Ishikawa (cell line): ENCODE measurements around the gene TMEM52.

Experiments
- CEBPB ChIP-seq: IDR thresholded peaks from 2 replicates; pipeline ENCODE4 v1.6.1; 2012
- CREB1 ChIP-seq: IDR thresholded peaks from 2 replicates; pipeline ENCODE4 v1.6.1; 2012; ENCODE audit warnings: low read depth
- EGR1 ChIP-seq: IDR thresholded peaks from 2 replicates; pipeline ENCODE4 v1.6.1; 2012
- EP300 ChIP-seq: IDR thresholded peaks from 2 replicates; pipeline ENCODE4 v1.6.1; 2012; ENCODE audit warnings: borderline replicate concordance
- FOXM1 ChIP-seq: IDR thresholded peaks from 2 replicates; pipeline ENCODE4 v1.6.1; 2012; ENCODE audit warnings: low read depth, borderline replicate concordance
- MAX ChIP-seq: IDR thresholded peaks from 2 replicates; pipeline ENCODE4 v1.6.1; 2012
- NFIC ChIP-seq: IDR thresholded peaks from 2 replicates; pipeline ENCODE4 v1.6.1; 2012
- RAD21 ChIP-seq: IDR thresholded peaks from 2 replicates; pipeline ENCODE4 v1.6.1; 2012; ENCODE audit warnings: low read depth
- REST ChIP-seq: IDR thresholded peaks from 2 replicates; pipeline ENCODE4 v1.6.1; 2012; ENCODE audit warnings: low read depth, mild to moderate bottlenecking
- TAF1 ChIP-seq: IDR thresholded peaks from 2 replicates; pipeline ENCODE4 v1.6.1; 2012; ENCODE audit warnings: low read depth, mild to moderate bottlenecking
- TCF12 ChIP-seq: IDR thresholded peaks from 2 replicates; pipeline ENCODE4 v1.6.1; 2012; ENCODE audit warnings: low read depth
- TEAD4 ChIP-seq: IDR thresholded peaks from 2 replicates; pipeline ENCODE4 v1.6.1; 2012
- USF1 ChIP-seq: IDR thresholded peaks from 2 replicates; pipeline ENCODE4 v1.6.1; 2012
- YY1 ChIP-seq: IDR thresholded peaks from 2 replicates; pipeline ENCODE4 v1.6.1; 2012; ENCODE audit warnings: low read depth
- ZBTB7A ChIP-seq: IDR thresholded peaks from 2 replicates; pipeline ENCODE4 v1.6.1; 2012; ENCODE audit warnings: low read depth

Gene TMEM52

GRCh38 chr1:1875932-1876331 is 43.1 kb downstream of the TMEM52 start:
- TF ChIP-seq EGR1 (no peak), TCF12 (no peak), USF1 (no peak), NFIC (no peak), YY1 (no peak), RAD21 (no peak), TAF1 (no peak), TEAD4 (no peak)

- TF ChIP-seq RAD21 (no peak), EP300 (no peak), REST (no peak), ZBTB7A (no peak), CEBPB (no peak), MAX (no peak), YY1 (no peak), TEAD4 (no peak), TCF12 (no peak)
These were observed 44.2 kb downstream of the TMEM52 start for GRCh38 chr1:1874901-1875300.

- TF ChIP-seq ZBTB7A: no peak
- no peak for TF ChIP-seq TCF12
- TF ChIP-seq CREB1: no peak
- no peak for TF ChIP-seq EP300
- TF ChIP-seq EGR1: no peak
- no peak for TF ChIP-seq CEBPB
- no peak for TF ChIP-seq TEAD4
- no peak for TF ChIP-seq REST
- TF ChIP-seq NFIC: no peak
- TF ChIP-seq MAX: no peak
- no peak for TF ChIP-seq TAF1
- TF ChIP-seq RAD21: no peak
These were observed 45.9 kb downstream of the TMEM52 start for GRCh38 chr1:1873186-1873585.

- TF ChIP-seq YY1: no peak
- TF ChIP-seq USF1: no peak
- no peak for TF ChIP-seq RAD21
- TF ChIP-seq CEBPB: no peak
- TF ChIP-seq EGR1: no peak
- TF ChIP-seq TCF12: no peak
- TF ChIP-seq ZBTB7A: no peak
- no peak for TF ChIP-seq FOXM1
- no peak for TF ChIP-seq TAF1
- no peak for TF ChIP-seq NFIC
- no peak for TF ChIP-seq CREB1
- TF ChIP-seq REST: no peak
- no peak for TF ChIP-seq EP300
- no peak for TF ChIP-seq TEAD4
- no peak for TF ChIP-seq MAX
These were observed 46.6 kb downstream of the TMEM52 start for GRCh38 chr1:1872329-1872994.
